AG09319 (cell line): ENCODE results near the gene CD74.

Source experiments
- DNase-seq: peaks from one replicate; pipeline ENCODE4 v3.0.0-alpha.2; 2010; ENCODE audit warnings: low read depth; ENCODE audit errors: extremely low read depth
- TF ChIP-seq, protein P1 (sequence below): IDR thresholded peaks from 2 replicates; pipeline ENCODE4 v1.5.1; 2011; ENCODE audit warnings: low read depth, mild to moderate bottlenecking, inconsistent platforms, low read length, moderate library complexity

Gene CD74

DNA sequence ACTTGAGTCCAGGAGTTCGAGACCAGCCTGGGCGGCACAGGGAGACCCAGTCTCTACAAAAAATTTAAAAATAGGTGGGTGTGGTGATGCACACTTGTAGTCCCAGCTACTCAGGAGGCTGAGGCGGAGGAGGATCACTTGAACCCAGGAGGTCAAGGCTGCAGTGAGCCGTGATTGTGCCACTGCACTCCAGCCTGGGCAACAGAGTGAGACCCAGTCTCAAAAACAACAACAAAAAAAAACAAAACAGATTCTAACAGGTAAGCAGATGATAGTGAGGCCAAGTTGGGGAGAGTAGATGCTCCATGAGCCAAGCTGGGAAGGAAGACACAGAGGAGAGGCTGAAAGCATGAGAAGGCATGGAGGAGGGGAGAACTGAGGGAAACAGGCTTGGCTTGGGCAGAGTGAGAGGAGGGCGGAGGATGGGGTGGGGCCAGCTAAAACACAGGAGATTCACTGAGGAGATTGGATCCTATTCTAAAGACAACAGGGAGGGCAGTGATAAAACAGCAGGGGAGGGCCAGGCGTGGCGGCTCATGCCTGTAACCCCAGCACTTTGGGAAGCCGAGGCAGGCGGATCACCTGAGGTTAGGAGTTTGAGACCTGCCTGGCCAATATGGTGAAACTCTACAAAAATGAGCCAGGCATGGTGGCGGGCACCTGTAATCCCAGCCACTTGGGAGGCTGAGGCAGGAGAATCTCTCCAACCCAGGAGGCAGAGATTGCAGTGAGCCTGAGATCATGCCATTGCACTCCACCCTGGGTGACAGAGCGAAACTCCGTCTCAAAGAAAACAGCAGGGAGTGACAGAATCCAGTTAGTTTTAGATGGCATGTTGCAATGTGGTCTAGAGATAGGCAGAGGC, 28.5 kb upstream of the CD74 start:
- no peak for DNase-seq
- TF ChIP-seq, protein P1, sequence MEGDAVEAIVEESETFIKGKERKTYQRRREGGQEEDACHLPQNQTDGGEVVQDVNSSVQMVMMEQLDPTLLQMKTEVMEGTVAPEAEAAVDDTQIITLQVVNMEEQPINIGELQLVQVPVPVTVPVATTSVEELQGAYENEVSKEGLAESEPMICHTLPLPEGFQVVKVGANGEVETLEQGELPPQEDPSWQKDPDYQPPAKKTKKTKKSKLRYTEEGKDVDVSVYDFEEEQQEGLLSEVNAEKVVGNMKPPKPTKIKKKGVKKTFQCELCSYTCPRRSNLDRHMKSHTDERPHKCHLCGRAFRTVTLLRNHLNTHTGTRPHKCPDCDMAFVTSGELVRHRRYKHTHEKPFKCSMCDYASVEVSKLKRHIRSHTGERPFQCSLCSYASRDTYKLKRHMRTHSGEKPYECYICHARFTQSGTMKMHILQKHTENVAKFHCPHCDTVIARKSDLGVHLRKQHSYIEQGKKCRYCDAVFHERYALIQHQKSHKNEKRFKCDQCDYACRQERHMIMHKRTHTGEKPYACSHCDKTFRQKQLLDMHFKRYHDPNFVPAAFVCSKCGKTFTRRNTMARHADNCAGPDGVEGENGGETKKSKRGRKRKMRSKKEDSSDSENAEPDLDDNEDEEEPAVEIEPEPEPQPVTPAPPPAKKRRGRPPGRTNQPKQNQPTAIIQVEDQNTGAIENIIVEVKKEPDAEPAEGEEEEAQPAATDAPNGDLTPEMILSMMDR = no peak

DNA sequence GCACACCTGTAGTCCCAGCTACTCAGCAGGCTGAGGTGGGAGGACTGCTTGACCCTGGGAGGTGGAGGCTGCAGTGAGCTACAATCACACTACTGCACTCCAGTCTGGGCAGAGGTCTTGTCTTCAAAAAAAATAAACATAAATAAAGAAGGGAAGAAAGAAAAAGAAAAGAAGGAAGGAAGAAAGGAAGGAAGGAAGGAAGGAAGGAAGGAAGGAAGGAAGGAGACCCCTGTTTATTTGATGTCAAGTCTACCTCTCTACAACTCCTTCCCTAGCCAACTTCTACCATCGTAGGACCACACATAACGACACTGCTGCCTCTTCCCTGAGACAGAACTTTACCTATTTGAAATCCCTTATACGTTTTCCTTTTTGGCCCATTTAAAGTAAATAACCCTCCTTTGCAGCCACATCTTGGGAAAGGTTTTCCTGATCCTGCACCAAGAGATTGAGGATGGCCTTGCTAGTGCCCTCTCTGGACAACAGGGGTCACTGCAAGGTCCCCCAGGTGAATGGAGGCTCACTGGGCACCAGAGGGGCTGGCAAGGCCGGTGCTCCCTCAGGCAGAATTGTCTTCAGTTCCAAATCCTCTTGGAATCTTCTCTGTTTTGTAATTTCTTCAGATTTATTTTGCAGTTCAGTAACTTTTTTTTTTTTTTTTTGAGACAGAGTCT, 26.3 kb upstream of the CD74 start:
- DNase-seq = no peak
- TF ChIP-seq, protein P1 = peak; percentile 52

DNA sequence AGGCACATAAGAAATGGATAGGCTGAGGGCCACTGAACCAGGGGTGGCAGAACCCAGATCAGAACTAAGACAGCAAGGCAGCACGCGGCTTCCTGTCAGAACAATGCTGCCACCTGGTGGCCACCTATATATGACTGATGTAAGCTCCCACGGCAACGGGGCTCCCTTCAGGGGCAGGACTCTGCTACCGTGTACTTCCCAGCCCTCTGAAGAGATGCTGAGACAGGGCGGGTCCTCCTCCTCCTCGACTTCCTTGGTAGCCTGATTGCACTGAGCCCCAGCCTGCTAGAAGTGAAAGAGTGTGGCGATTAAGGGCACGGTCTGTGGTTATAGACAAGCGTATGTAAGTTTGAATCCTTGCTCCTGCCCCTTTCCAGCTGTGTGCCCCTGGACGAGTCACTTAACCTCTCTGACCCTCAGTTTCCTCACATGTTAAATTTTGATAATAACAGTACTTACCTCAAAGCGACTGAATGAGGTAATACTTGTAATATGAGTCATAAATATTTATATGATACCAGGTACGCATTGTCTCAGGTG, 23.5 kb upstream of the CD74 start:
- TF ChIP-seq, protein P1 = peak; percentile 73

DNA sequence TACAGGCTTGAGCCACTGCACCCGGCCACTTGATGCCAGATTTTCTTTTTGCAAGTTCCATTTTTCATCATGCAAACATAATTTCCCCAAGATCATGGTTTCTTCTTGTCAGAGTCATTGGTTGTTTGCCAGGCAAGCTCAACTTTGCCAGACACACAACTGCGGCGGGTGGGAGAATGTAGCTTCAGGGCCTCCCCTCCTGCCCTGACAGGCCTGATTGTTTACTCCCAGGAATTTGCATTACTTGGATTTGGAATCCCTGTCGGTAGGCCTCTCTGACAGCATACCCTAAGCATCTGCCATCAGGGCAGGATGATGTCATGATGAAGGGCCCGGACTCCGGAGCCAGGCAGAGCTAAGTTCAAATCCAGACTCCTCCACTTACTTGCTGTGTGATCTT, 21.8 kb upstream of the CD74 start:
- TF ChIP-seq, protein P1 = no peak
- peak; percentile 86 for DNase-seq

More for the DNA sequence above, 23.5 kb upstream of the CD74 start:
- DNase-seq = peak; percentile 77

DNA sequence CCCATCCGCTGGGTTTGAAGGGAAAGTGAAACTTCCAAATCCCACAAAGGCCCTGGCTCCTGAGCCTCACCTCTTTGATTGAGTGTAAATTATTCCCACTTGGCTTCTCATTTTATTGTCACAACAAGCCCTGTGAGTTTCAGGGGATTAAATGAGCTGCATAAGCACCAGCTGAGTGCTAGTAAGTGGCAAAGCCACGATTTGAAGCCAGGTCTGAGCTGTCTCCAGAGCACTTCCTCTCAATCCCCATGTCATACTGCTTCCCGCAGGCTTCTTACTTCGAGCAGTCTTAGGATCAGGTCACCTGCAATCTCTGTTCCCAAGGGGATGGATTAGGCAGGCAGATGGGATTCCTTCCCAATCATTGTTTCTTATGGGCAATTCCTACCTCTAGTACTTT, 18.9 kb upstream of the CD74 start:
- TF ChIP-seq, protein P1 = no peak
- DNase-seq = no peak

DNA sequence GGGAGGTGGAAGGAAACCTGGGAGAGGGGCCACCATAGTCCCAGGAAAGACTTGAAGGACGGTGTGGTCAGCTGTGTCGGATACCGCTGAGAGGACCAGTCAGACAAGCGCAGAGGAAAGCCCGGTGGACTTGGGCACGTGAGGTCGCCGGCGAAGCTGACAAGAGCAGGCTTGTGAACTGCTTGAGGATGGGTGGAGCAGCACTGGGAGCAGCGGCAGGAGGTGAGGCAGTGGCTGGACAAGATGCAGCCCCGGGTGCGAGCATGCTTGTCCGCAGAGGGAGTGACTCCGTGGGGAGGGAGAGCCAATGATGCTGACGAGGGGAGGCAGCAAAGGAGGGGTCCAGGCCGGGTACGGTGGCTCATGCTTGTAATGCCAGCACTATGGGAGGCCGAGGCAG, 18.3 kb upstream of the CD74 start:
- TF ChIP-seq, protein P1 = no peak
- no peak for DNase-seq

DNA sequence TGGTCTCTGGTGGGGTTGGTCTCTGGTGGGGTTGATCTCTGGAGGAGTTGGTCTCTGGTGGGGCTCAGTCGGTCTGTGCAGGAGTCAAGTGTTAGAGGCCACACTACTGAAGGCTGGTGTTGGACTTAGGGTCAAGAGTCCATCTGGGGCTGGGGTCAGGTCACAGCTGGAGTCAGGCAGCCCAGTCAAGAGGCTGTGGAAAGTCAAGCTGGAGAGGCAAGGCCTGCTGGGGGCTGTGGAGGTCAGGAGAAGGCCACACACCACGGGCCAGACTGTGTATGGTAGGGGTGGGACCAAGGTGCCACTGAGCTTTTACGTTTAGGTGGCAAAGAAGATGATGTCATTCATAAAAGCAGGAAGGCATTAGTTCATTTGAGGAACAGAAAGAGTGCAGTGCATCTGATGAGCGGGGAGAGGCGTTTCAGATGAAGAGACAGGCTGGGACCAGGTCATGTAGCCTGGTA, 16.7 kb upstream of the CD74 start:
- DNase-seq = no peak
- TF ChIP-seq, protein P1 = no peak
